Coronary artery (tissue), 2 donors: ENCODE measurements around the gene APOBEC2.
"Not testable (repeated sequence)": the region's sequence is repeated elsewhere in the genome, so short reads cannot be mapped to it uniquely, and the experiment has no call there.

ENCODE experiments used
- DNase-seq: peaks from one replicate; pipeline ENCODE4 v3.0.0-alpha.2; 2017; ENCODE audit warnings: low spot score
- H3K27ac ChIP-seq, 2 donors: fragments of 200-600 bp; sonication (generic); one replicate each; pipeline ENCODE4 v1.5.1; 2016 to 2019
- H3K4me3 ChIP-seq: fragments of 200-600 bp; sonication (generic); 2 replicates; pipeline ENCODE4 v1.5.1; 2016; ENCODE audit warnings: mild to moderate bottlenecking, moderate library complexity
- TF ChIP-seq, protein P1 (sequence below): fragments of 200-600 bp; sonication (generic); IDR thresholded peaks from one replicate; pipeline ENCODE4 v1.5.1; 2019; ENCODE audit warnings: antibody characterized with exemption

APOBEC2 gene

DNA sequence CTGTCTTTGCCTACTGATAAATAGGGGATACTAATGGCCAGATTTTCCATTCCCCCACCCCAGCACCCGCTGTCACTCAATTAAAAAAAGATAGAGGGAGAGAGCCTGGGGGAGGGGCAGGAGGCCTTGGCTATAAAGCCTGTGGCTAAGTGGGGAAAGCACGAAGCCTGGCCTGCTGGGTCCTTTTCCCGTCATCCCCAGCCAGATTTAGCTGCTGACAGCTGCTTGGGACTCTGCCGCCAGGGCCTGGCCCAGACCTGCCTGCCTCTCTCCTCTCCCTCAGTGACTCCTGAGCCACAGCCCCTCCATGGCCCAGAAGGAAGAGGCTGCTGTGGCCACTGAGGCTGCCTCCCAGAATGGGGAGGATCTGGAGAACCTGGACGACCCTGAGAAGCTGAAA is at the start of gene APOBEC2:
Gene APOBEC2 (plus strand): TSS at position 162 of the 400 bp plus-strand sequence. CDS start 146 bp downstream, at position 308.
- H3K27ac ChIP-seq: peak within 1 kb of the TSS in 1 of 2 donors; percentile 13
- H3K4me3 ChIP-seq: no peak within 1 kb of the TSS

DNA sequence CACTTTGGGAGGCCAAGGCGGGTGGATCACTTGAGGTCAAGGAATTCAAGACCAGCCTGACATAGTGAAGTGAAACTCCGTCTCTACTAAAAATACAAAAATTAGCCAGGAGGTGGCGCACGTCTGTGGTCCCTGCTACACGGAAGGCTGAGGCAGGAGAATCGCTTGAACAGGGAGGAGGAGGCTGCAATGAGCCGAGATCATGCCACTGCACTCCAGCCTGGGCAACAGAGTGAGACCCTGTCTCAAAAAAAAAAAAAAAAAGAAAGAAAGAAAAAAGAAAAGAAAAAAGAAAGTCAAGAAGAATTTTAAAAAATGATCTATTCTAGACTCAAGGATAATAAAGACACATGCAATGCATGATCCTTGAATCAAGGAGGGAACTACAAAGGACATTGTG is 46.8 kb upstream of the APOBEC2 start:
- DNase-seq, H3K27ac ChIP-seq, H3K4me3 ChIP-seq: not testable (repeated sequence)
- TF ChIP-seq, protein P1, sequence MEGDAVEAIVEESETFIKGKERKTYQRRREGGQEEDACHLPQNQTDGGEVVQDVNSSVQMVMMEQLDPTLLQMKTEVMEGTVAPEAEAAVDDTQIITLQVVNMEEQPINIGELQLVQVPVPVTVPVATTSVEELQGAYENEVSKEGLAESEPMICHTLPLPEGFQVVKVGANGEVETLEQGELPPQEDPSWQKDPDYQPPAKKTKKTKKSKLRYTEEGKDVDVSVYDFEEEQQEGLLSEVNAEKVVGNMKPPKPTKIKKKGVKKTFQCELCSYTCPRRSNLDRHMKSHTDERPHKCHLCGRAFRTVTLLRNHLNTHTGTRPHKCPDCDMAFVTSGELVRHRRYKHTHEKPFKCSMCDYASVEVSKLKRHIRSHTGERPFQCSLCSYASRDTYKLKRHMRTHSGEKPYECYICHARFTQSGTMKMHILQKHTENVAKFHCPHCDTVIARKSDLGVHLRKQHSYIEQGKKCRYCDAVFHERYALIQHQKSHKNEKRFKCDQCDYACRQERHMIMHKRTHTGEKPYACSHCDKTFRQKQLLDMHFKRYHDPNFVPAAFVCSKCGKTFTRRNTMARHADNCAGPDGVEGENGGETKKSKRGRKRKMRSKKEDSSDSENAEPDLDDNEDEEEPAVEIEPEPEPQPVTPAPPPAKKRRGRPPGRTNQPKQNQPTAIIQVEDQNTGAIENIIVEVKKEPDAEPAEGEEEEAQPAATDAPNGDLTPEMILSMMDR: peak; percentile 30

More for the DNA sequence above, at the start of gene APOBEC2:
- TF ChIP-seq, protein P1: no peak
- DNase-seq: no peak

DNA sequence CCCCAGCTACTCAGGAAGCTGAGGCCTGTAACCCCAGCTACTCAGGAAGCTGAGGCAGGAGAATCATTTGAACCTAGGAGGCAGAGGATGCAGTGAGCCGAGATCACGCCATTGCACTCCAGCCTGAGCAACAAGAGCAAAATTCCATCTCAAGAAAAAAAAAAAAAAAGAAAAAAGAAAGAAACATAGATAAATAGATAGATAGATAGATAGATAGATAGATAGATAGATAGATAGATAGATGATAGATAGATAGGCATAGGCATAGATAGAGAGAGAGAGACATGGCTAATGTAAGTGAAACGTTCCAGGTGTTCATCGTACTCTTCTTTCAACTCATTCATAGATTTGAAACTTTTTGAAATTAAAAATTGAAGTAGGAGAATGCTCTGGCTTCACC is 46.0 kb upstream of the APOBEC2 start:
- not testable (repeated sequence) for DNase-seq, H3K4me3 ChIP-seq, H3K27ac ChIP-seq

DNA sequence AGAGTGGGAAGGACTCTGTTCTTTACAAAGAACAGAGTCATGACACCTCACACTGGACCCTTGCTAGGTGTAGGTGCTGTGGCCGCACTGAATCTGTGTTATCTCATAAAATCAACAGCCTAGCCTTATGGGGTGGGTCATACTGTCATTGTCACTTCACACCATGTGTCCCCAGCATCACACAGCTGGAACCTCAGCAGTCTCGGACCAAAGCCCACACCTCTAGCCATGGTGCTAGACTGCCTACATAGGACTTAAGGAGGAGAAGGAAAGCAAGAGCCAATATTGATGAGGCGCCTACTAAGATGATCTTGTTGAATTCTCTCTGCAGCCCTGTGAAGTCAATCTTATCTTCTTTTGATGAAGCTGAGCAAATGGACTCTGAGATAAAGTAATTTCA is 45.0 kb upstream of the APOBEC2 start:
- Histone ChIP-seq H3K4me3 (no peak overlapping the region), H3K27ac (no peak overlapping the region)
- no peak for DNase-seq
- TF ChIP-seq, protein P1: no peak

DNA sequence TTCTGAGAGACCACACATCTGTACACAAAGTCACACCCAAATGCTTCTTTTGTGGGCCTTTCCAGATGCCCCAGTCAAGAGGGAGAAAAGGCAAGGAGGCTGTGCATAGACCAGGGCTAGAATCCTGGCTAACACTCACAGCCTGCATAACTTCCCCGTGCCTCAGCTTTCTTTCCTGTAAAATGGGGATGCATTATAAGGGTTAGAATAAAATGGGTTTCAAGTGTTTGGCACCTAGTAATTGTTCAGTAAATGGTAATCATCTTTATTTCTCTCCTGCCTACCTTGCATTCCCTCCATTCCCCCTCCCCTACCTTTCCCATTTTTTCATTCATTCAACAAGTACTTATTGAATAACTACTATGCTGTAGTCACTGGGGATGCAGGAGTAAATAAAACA is 43.3 kb upstream of the APOBEC2 start:
- Histone ChIP-seq H3K4me3 (no peak overlapping the region), H3K27ac (no peak overlapping the region)
- TF ChIP-seq, protein P1: no peak
- DNase-seq: no peak

DNA sequence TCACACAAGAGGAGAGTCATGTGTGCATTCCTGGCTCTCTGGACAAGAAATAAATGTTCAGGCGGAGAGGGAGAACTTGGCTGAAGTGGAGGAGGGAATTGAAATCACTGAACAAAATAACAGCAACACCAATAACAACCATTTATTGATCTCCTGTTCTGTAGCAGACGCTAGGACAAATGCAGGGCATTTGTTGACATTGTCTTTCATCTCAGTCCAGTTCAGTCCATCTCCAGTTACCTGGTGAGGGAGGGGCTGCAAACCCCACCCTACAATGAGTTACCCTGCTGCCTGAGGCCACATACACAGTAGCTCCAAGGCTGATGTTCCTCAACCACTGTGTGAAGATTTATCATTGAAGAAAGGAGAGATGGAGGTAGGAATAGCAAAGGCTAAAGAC is 41.3 kb upstream of the APOBEC2 start:
- TF ChIP-seq, protein P1: no peak
- H3K4me3 ChIP-seq: no peak overlapping the region
- DNase-seq: no peak
- H3K27ac ChIP-seq: no peak overlapping the region

DNA sequence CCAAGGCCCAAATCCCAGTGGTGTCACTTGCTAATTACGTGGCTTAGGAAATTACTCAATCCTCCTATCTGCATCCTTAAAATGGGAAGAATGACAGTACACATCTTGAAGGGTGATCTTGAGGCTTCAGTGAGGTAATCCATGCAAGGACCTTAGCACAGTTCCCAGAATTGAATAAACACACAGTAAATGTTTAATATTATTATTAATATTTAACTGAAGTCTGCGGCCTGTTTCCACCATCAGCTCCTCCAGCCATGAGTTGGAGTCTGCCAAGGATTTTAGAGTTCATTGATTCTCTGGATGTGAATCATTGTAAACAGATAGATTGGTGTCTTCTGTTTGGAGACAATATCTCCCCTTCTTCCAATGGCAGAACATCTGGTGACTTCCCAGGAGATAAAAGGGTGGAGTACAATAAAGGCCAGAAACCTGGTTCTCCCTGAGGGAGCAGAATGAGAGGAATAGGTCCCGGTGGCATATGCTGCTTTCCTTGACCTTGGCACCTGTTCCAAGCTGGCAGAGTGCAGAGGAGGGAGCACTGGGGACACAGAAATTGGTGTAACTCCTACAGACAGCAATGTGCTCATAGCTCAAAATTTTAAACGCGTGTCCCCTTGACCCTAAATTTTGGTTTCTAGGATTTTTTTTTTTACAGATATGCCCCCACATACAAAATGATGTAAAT is 39.4 kb upstream of the APOBEC2 start:
- no peak overlapping the region for H3K4me3 ChIP-seq
- DNase-seq: no peak
- H3K27ac ChIP-seq: no peak overlapping the region
- TF ChIP-seq, protein P1: no peak
